ENCODE results near the gene ULK4.

The ULK4 gene

DNA sequence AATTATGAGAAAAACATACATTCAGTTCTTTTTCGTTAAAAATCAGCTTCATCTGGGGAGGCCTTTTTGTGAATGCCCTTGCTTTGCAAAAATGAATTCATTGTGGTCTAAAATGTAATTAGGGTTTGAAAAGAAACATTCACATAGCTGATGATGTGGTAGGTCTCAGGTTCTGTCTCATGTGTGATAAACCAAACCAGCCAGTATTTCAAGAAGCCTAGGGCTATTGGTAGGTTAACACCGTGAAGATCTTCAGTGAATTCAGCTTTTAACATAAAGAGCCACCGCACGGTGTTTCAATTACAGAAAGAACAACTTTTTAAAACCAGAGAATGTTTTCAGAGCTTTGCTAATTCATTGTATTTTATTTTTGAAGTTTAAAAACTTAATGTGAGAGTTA is 720.7 kb downstream of the ULK4 start:
- in situ Hi-C loops (cut with MboI; ENCODE audit: low sequenced_read_pairs) = no loop called here

DNA sequence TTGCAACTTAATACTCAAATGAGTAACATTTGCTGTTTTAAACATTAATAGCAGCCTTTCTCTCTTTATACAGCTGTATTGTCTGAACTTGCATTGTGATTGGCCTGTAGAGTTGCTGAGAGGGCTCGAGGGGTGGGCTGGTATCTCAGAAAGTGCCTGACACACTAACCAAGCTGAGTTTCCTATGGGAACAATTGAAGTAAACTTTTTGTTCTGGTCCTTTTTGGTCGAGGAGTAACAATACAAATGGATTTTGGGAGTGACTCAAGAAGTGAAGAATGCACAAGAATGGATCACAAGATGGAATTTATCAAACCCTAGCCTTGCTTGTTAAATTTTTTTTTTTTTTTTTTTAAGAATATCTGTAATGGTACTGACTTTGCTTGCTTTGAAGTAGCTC is 722.3 kb downstream of the ULK4 start:
- in situ Hi-C loops (cut with MboI; ENCODE audit: low sequenced_read_pairs) = no loop called here

DNA sequence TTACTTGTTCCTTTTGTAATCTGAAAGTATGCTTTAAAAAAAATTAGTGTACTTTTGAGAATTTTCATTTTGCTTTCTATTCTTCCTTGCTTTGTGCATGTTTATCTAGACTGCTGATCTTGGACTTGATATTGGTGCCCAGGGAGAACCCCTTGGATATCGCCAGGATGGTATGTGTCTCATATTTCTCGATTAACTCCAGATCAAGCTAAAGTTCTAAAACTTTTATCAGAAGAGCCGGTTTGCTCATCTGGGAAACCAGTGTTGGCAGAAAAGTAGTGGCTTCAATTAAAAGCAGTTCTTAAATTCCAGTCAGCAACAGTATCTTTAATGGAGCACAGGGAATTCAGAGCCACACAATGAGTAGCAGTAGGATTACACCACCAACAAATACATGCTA is 724.0 kb downstream of the ULK4 start:
- in situ Hi-C loops (cut with MboI; ENCODE audit: low sequenced_read_pairs) = no loop called here

DNA sequence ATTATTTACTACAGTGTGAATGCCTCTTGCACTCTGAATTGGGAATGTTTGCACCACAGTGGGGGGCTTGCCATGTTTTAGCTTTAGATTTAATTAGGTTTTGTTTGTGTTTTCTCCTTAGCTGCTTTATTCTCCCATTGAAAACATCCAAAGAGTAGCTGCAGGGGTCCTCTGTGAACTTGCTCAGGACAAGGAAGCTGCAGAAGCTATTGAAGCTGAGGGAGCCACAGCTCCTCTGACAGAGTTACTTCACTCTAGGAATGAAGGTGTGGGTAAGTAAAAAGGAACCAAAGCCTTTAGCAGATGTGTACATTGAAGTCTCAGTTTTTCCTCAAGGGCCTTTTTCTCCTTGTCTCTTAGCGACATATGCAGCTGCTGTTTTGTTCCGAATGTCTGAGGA is 725.7 kb downstream of the ULK4 start:
- in situ Hi-C loops (cut with MboI; ENCODE audit: low sequenced_read_pairs) = no loop called here

DNA sequence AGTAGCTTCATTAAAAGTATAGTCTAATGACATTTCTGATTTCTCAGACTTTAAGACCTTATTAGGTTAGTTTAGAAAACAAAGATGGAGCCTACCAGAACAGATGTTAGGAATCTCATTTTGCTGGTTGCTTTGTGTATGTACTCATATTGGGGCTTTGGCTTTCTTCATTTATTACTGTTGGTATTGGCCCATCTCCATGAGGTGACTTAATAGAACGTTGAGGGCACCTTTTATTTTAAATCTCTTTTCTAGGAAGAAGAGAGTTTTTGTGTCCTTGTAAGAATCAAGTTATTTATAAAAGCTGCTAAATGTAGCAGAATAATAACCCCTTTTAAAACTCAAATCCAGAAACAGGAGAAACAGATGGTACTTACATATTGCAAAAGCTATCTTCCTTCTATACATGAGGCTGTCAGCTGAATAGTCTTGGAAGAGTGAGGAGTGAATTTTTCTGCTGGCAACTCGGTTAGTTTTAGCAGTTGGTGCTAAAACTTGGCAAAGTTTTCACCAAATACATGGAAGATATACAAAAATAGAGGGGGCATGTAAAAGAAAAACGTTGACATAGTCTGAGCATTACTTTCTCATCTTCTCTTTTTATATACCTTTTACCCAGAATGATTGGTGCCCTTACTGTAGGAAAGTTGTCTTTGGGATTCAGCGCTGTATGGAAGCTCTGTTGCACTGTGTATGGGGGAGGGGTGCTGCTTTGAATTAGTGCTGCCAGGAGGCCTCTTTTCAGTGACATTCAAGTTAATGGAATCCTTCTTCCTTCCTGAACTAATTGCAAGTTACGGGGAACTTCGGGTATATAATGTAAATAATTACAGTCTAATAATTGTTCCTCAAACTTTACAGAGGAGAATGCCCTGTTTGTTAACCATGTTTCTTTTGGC is 726.8 kb downstream of the ULK4 start:
- in situ Hi-C loops (cut with MboI; ENCODE audit: low sequenced_read_pairs) = no loop called here

DNA sequence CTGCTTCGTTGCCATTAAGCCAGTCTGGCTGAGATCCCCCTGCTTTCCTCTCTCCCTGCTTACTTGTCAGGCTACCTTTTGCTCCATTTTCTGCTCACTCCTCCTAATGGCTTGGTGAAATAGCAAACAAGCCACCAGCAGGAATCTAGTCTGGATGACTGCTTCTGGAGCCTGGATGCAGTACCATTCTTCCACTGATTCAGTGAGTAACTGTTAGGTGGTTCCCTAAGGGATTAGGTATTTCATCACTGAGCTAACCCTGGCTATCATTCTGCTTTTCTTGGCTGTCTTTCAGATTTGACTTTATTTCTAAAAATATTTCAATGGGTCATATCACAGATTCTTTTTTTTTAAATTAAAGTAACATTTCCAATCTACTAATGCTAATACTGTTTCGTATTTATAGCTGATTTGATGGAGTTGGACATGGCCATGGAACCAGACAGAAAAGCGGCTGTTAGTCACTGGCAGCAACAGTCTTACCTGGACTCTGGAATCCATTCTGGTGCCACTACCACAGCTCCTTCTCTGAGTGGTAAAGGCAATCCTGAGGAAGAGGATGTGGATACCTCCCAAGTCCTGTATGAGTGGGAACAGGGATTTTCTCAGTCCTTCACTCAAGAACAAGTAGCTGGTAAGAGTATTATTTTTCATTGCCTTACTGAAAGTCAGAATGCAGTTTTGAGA is 737.6 kb downstream of the ULK4 start:
- in situ Hi-C loops (cut with MboI; ENCODE audit: low sequenced_read_pairs) = no loop called here

DNA sequence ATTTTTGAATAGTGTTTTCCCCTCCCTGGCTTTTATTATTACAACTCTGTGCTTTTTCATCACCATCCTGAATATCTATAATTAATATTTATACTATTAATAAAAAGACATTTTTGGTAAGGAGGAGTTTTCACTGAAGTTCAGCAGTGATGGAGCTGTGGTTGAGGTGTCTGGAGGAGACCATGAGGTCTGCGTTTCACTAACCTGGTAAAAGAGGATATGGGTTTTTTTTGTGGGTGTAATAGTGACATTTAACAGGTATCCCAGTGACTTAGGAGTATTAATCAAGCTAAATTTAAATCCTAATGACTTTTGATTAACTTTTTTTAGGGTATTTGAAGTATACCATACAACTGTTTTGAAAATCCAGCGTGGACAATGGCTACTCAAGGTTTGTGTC is 738.2 kb downstream of the ULK4 start:
- in situ Hi-C loops (cut with MboI; ENCODE audit: low sequenced_read_pairs) = no loop called here

DNA sequence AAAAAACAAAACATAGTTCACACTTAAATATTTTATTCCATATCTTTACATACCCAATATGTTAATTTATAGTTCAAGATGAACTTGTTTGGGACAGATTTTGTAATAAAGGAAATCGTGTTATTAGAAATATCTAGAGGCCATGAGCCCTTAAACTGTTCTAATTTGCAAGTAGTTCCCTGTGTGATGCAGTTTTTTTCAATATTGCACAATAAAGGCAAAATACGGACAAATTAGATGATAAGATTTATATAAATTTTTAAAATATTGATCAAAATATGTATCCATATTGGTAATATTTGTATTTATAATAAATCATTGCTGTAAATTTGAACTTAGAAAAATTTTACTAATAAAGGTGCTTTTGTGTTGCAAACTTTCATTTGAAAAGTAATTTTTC is 738.8 kb downstream of the ULK4 start:
- in situ Hi-C loops (cut with MboI; ENCODE audit: low sequenced_read_pairs) = no loop called here

DNA sequence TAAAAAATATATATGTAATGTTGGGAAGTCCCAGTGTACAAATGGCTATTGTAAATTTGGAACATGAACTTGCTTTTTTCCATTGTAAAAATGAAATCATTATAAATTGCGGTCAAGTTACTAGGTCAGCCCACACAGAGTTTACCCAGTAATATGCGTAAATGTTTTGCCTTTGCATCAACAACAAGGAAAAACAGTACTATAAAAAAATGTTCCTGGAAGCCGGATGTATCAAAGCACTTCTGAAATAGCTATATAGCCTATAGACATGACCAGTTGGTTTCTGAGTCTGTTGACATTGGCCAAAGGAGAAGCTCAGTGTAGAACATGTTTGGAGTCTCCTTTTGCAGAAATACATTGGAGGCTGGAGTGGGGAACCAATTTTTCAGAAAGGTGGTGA is 739.4 kb downstream of the ULK4 start:
- in situ Hi-C loops (cut with MboI; ENCODE audit: low sequenced_read_pairs) = no loop called here

DNA sequence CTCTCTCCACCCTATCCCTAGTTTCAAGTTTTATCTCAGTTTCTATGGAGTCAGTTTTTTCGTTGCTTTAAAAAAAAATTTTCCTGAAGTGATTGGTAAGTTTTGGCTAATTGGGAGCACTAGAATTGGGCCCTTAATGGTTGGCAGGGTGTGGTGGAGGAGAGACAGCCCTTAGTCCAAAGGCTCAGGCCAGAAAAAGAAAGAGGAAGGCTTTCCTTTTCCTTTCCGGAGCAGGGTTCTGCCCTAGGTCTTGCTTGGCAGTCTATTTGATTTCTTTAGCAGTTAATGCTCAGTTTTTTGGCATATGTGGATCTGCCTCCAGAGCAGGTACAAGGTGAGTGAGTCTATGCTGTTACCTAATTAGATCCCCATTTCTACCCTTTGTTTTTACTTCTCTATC is 739.9 kb downstream of the ULK4 start:
- in situ Hi-C loops (cut with MboI; ENCODE audit: low sequenced_read_pairs) = no loop called here

DNA sequence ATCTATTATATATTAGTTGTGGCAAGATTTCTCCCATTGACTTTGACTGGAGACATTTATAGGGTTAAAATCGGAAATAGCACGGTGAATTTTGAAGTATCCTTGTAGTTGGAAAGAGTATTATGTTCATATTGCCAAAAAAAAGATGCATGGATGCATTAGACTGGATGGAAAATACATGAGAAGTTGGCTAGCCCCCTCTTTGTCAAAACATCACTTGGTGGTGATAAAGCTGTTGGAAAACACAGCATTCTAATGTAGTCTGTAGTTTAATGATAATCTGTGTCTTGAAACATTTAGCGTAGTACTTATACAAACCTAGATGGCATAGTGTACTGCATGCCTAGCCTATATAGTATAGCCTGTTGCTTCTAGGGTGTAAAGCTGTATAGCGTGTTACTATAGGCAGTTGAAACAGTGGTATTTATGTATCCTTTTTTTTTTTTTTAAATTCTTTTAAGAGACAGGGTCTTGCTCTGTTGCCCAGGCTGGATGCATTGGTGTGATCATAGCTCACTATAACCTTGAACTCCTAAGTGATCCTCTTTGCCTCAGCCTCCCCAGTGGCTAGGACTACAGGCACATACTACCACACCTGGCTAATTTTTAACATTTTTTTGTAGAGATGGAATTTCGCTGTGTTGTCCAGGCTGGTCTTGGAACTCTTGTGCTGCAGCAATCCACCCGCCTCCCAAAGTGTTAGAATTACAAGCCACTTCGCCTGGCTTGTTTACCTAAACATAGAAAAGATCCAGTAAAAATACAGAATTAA is 740.8 kb downstream of the ULK4 start:
- in situ Hi-C loops (cut with MboI; ENCODE audit: low sequenced_read_pairs) = no loop called here

DNA sequence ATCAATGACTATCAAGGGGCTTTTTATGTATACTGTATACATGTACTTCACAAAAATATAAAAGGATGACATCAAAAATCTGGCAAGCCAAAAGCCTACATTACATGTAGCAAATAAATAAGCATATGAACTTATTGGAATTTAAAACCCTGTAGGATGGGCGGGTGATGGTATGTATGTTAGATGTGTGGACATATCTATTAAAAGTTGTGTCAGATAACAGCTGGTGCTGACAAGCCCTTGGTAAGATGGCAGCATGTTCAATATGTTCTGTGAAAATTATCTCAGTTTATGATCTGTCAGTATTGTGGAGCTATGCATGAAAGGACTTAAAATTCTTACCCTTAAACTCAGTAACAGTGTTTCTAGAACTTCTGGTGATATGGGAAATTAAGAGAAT is 742.5 kb downstream of the ULK4 start:
- in situ Hi-C loops (cut with MboI; ENCODE audit: low sequenced_read_pairs) = no loop called here

DNA sequence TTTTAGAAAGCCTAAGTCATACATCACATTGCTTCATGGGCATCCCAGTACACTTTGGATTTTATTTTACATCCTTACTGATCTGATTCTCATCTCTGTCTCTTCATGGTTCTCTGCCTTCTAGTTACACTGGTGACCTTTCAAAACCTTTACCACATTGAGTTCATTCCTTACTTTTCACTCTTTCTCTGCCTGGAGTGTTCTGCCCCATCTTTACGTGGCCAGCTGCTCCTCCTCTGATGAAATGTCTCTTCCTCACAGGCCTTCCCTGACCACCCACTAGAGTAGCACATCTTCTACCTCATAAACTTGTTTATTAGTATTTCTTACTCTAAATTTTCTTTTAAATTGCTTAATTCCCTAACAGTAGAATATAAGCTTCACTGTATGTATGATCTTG is 744.9 kb downstream of the ULK4 start:
- in situ Hi-C loops (cut with MboI; ENCODE audit: low sequenced_read_pairs) = no loop called here

DNA sequence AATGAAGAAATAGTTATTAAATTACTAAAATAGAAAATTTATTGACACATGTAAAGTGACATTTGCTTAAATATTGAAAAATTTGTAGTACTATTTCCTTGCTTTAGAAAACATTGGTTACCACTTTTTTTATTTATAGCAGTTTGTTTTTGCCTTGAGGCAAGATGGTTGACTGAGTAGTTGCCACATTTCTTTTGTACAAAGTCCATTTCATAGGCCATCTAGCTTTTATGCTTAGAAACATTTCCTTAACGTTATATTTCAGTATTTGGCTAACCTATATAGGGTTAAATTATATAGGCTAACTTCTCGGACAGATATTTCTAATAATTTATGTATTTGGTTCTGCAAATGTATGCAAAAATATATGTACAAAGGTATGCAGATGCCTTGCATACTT is 745.5 kb downstream of the ULK4 start:
- in situ Hi-C loops (cut with MboI; ENCODE audit: low sequenced_read_pairs) = no loop called here

DNA sequence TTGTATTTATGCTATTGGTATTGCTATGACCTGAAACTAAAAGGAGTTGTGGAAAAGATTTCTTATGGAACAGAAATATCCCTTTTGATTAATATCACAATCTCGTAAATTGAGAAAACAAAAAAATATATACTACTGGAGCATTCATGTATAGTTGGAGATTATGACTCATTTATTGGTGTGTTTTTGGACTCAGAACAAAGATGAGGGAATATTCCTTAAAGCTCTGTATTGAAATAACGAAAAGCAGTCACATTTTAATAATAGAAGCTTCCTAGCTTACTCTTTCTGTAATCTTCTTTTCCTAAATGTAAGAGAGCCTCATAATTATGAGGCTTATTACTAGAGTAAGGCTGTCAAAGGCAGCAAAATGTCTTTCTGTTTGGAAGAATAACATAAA is 748.3 kb downstream of the ULK4 start:
- in situ Hi-C loops (cut with MboI; ENCODE audit: low sequenced_read_pairs) = no loop called here

DNA sequence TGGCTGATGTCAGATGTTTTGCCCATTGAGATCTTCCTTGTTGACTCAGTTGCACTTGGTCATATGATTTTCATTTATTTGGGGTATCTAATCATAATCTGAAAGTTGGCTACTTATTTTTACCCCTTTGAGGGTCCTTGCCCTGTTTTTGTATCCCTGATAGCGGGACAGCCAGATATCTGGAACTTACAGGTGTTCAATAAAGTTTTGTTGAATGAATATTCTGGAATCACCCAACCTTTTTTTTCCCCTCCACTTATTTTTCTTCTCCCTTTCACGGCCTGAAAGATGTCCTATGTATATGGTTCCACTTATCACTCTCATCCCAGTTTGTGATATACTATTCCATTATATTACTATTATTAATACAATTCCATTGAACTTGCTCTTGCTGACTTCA is 749.8 kb downstream of the ULK4 start:
- in situ Hi-C loops (cut with MboI; ENCODE audit: low sequenced_read_pairs) = no loop called here

DNA sequence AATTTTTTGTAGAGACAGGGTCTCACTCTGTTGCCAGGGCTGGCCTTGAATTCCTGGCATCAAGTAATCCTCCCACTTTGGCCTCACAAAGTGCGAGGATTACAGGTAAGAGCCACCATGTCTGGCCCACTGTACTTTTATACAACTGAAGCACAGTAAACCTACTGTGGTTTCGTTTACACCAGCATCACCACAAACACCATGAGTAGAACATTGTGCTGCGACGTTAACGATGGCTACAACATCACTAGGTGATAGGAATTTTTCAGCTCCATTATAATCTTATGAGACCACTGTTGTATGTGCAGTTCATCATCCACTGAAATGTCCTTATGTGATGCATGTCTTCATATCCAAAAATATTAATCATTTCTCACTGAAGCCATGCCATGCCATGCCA is 750.9 kb downstream of the ULK4 start:
- in situ Hi-C loops (cut with MboI; ENCODE audit: low sequenced_read_pairs) = no loop called here

DNA sequence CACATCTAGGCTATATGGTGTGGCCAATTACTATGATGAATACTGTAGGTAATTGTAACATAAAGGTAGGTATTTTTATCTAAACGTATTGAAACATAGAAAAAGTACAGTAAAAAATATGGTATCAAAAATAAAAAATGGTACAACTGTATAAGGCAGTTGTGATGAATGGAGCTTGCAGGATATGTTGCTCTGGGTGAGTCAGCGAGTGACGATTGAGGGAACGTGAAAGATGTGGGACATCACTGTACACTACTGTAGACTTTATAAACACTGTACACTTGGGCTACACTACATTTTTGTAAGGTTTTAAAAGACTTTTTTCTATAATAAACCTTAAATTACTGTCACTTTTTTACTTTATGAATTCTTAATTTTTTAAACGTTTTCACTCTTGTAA is 752.3 kb downstream of the ULK4 start:
- in situ Hi-C loops (cut with MboI; ENCODE audit: low sequenced_read_pairs) = no loop called here

DNA sequence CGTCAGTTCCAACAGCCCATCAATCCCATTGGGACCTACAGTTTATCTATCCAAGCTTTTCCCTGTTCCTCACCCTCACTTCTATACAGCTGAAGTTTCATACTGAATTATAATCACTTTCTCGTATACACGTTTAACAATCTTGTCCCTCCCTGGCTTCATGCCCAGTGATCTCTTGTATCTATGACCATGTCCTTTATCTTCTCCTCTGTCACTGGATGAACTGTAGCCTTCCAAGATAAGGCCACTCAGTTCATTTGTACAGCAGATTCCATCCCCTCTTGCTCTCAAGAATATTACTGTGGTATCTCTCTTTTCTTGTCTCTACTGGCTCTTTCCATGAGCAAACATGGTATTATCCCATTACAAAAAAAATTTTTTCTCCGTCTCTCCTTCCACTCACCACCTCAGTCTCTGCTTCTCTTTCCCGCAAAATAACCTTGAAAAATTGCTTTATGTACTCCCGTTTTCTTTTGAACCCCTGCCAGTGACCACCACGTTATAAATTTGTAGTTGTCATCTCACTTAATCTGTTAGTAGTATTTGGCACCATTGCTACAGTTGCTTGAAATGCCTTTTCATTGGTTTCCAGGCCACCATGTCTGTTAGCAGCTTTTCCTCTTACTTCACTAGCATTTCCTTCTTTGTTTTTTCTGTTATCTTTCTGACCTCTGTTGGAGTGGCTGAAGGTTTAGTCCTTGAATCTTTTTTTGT is 753.2 kb downstream of the ULK4 start:
- in situ Hi-C loops (cut with MboI; ENCODE audit: low sequenced_read_pairs) = no loop called here

DNA sequence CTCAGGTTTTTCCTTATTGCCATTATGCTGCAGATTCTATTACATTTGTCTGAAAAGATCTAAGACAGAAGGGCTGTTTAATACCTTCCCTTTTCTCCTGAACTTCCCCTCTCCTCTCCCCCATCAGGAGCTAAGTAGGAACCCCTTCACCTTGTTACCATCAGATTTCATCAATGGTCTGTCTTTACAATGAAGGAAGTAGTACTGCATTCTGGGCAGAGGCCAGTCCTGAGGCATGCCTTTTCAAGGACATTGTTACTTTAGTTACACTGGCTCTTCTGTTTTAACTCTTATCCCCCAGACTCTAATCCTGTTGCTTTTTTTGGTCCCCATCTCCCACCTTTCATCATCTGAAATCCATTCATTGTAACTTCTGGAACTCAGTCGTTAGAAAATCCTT is 754.5 kb downstream of the ULK4 start:
- in situ Hi-C loops (cut with MboI; ENCODE audit: low sequenced_read_pairs) = no loop called here

DNA sequence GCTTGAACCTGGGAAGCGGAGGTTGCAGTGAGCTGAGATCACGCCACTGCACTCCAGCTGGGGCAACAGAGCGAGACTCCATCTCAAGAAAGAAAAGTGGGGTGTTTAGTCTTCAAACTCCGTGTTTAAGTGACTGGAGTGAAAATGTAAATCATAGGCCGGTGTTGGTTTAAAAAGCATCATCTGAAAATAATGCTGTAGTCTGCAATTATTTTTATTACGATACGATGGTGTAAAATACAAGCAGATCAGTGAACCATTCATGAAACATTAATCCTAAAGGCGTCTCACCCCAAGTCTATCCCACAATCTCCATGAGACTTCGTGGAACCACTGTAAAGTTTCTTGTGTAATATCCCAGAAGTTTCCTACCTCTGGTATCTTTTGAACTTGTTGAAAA is 756.3 kb downstream of the ULK4 start:
- in situ Hi-C loops (cut with MboI; ENCODE audit: low sequenced_read_pairs) = no loop called here

Data from hTERT RPE-1 (cell line).